B cell (primary cell): ENCODE measurements around the gene RAI2. TPM values are rescaled to one million over a fixed set of nuclear protein-coding genes. Genes with fewer than 3 reads are reported as not detected.

ENCODE experiments used
- ATAC-seq: fragments of 200-7000 bp; cut with Tn5 transposase; one replicate; pipeline ENCODE4 v1.10.0; 2021; ENCODE audit warnings: low read depth, mild to moderate bottlenecking, moderate number of reproducible peaks, moderate library complexity
- CTCF ChIA-PET: fragments of 350-600 bp; sonication (Branson Sonifier 250); formaldehyde crosslinking; loops from one replicate; lab custom pipeline; 2021; ENCODE audit warnings: antibody characterized with exemption, inconsistent platforms; lab: Charles Lee
- POLR2A ChIA-PET: fragments of 350-600 bp; sonication (Branson Sonifier 250); formaldehyde crosslinking; loops from one replicate; lab custom pipeline; 2021; ENCODE audit warnings: antibody characterized with exemption; lab: Charles Lee
- DNase-seq: peaks from one replicate; pipeline ENCODE4 v3.0.0; 2013
- H2AFZ ChIP-seq: 2 replicates; pipeline ENCODE4 v1.6.1; 2012; ENCODE audit warnings: mild to moderate bottlenecking, low read depth, low read length; ENCODE audit not compliant: insufficient read depth, poor library complexity, severe bottlenecking
- H3K27ac ChIP-seq, 2 donors: 1 replicate in 1 of 2; 2 replicates in 1 of 2; pipeline ENCODE4 v1.5.1; 2012 to 2013; ENCODE audit warnings: low read length in 2 of 2, mild to moderate bottlenecking in 2 of 2, moderate library complexity in 1 of 2
- H3K27me3 ChIP-seq, 4 experiments: fragments of 200-600 bp in 1 of 4; sonication (generic) in 1 of 4; replicated peaks in 1 of 4; 1 replicate in 2 of 4; 2 replicates in 2 of 4; pipeline versions ENCODE4 v1.6.1 to v1.7.0; 2013 to 2016; ENCODE audit warnings: low read length in 3 of 4, mild to moderate bottlenecking in 2 of 4, mixed read lengths in 1 of 4, moderate library complexity in 1 of 4; ENCODE audit not compliant: insufficient read depth in 4 of 4, control insufficient read depth in 3 of 4; ENCODE audit errors: control extremely low read depth in 1 of 4
- H3K36me3 ChIP-seq, 2 experiments: replicated peaks in 1 of 2; 1 replicate in 1 of 2; 2 replicates in 1 of 2; pipeline versions ENCODE4 v1.6.1 to v1.7.1; 2013; ENCODE audit warnings: low read length in 1 of 2; ENCODE audit not compliant: insufficient read depth in 2 of 2, control insufficient read depth in 1 of 2; ENCODE audit errors: control extremely low read depth in 1 of 2, extremely low read depth in 1 of 2
- H3K4me1 ChIP-seq, 2 donors: fragments of 200-600 bp in 1 of 2; sonication (generic) in 1 of 2; 1 replicate in 1 of 2; 2 replicates in 1 of 2; pipeline versions ENCODE4 v1.5.1 to v1.6.1; 2013 to 2017; ENCODE audit warnings: low read length in 2 of 2; ENCODE audit not compliant: control insufficient read depth in 2 of 2, insufficient read depth in 2 of 2
- H3K4me2 ChIP-seq: replicated peaks from 2 replicates; pipeline ENCODE3; 2012; ENCODE audit warnings: mild to moderate bottlenecking, low read depth, low read length; ENCODE audit not compliant: poor library complexity, severe bottlenecking
- H3K4me3 ChIP-seq, 5 experiments: fragments of 200-600 bp in 1 of 5; sonication (generic) in 1 of 5; 1 replicate in 3 of 5; 2 replicates in 2 of 5; pipeline versions ENCODE4 v1.5.1 to v1.7.0; 2011 to 2016; ENCODE audit warnings: low read length in 4 of 5, mild to moderate bottlenecking in 4 of 5, low read depth in 2 of 5, control low read depth in 1 of 5, moderate library complexity in 1 of 5; ENCODE audit not compliant: insufficient read depth in 1 of 5; ENCODE audit errors: control extremely low read depth in 1 of 5, extremely low read depth in 1 of 5
- H3K79me2 ChIP-seq: fragments of 200-600 bp; sonication (generic); one replicate; pipeline ENCODE4 v1.6.0; 2016; ENCODE audit warnings: low read length; ENCODE audit not compliant: control insufficient read depth, insufficient read depth
- H3K9ac ChIP-seq: fragments of 200-600 bp; sonication (generic); 2 replicates; pipeline ENCODE4 v1.6.1; 2017; ENCODE audit warnings: mild to moderate bottlenecking, low read length, moderate library complexity
- H3K9me3 ChIP-seq, 3 donors: one replicate each; pipeline versions ENCODE4 v1.6.1 to v1.7.1; 2013; ENCODE audit warnings: low read length in 2 of 3; ENCODE audit not compliant: control insufficient read depth in 2 of 3, insufficient read depth in 1 of 3; ENCODE audit errors: control extremely low read depth in 1 of 3
- H4K20me1 ChIP-seq: 2 replicates; pipeline ENCODE4 v1.6.0; 2012; ENCODE audit warnings: mild to moderate bottlenecking, low read length; ENCODE audit not compliant: insufficient read depth, control insufficient read depth, poor library complexity, severe bottlenecking
- H3K27ac Mint-ChIP-seq: one replicate; pipeline ENCODE4 v1.8.0; 2021; ENCODE audit warnings: mixed read lengths
- H3K27me3 Mint-ChIP-seq: one replicate; pipeline ENCODE4 v1.8.0; 2021; ENCODE audit warnings: mixed read lengths
- H3K4me1 Mint-ChIP-seq: one replicate; pipeline ENCODE4 v1.8.0; 2021; ENCODE audit warnings: mixed read lengths
- H3K4me3 Mint-ChIP-seq: one replicate; pipeline ENCODE4 v1.8.0; 2021; ENCODE audit warnings: mixed read lengths
- H3K9me3 Mint-ChIP-seq: one replicate; pipeline ENCODE4 v1.8.0; 2022; ENCODE audit warnings: mixed read lengths; ENCODE audit not compliant: insufficient read depth
- EZH2 ChIP-seq: IDR thresholded peaks from 2 replicates; pipeline ENCODE4 v1.6.1; 2012; ENCODE audit warnings: borderline replicate concordance, low read depth, mild to moderate bottlenecking, moderate library complexity, low read length; ENCODE audit not compliant: insufficient read depth, poor library complexity, severe bottlenecking
- WGBS: methylation state at CpG from one replicate; pipeline ENCODE4 v1.1.5; 2013; ENCODE audit warnings: missing lambda C conversion rate; ENCODE audit not compliant: insufficient coverage; 5-methylcytosine and 5-hydroxymethylcytosine counted together
- intact Hi-C: fragments of 100-400 bp; cut with micrococcal nuclease; formaldehyde crosslinking; loops from one replicate; pipeline ENCODE4 v1.10.0; 2022
- polyA plus RNA-seq: library from polyadenylated mRNA; depleted of rRNA; stranded (reverse); fragments of >200 nt; gene quantifications from 2 replicates; pipeline ENCODE4 v1.2.3, GENCODE V29; 2012
- total RNA-seq, 2 donors: library from RNA; stranded (reverse); fragments of 120-200 nt in 1 of 2; gene quantifications; 1 replicate in 1 of 2; 2 replicates in 1 of 2; pipeline versions ENCODE4 v1.2.3 to v1.2.4, GENCODE V29; 2013 to 2022
- TF ChIP-seq, protein P1 (sequence below): fragments of 200-600 bp; IDR thresholded peaks from one replicate; pipeline ENCODE4 v1.8.0; 2022; ENCODE audit warnings: antibody characterized with exemption, mild to moderate bottlenecking

Gene RAI2
- total and polyA plus RNA-seq, 2 donors (not counting 1 experiment from before 2014, with no cell fraction given), result not detected

DNA sequence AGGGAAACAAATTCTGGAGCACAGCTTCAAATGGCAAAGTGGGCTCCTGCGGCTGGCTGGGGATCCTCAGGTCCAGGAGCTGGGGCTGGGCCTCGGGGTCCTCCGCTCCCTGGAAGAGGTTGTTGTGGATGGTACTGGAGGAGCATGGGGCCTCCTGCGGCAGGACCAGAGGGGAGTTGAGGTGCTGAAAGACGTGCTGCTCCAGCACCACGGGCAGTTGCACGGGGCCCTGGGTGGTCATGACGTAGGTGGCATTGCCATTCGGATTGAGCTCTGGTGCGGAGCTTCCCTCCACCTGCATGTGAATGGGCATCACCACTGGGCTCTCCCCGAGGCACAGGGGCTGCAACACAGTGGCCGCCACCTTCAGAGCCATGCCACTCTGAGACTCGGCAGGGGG, 59.7 kb downstream of the RAI2 start:
- H3K79me2 ChIP-seq, result no peaks in the 10 kb centered on the region
- no peaks in the 10 kb centered on the region for H3K4me1 ChIP-seq
- no peak for DNase-seq
- Mint-ChIP-seq H3K4me1 (no peaks in the 10 kb centered on the region), H3K4me3 (no peak overlapping the region), H3K9me3 (no peaks in the 10 kb centered on the region), H3K27ac (no peak overlapping the region), H3K27me3 (peaks cover 5% of the 10 kb centered on the region)
- no peaks in the 10 kb centered on the region for H3K9me3 ChIP-seq
- no peaks in the 10 kb centered on the region for H3K36me3 ChIP-seq
- no peak for ATAC-seq
- POLR2A ChIA-PET, result no interaction called here
- H3K27ac ChIP-seq, result no peak overlapping the region
- H3K4me2 ChIP-seq, result no peak overlapping the region
- no peaks in the 10 kb centered on the region for H4K20me1 ChIP-seq
- H3K4me3 ChIP-seq, result no peak overlapping the region
- H3K9ac ChIP-seq, result no peak overlapping the region
- CTCF ChIA-PET, result no interaction called here
- TF ChIP-seq, protein P1, sequence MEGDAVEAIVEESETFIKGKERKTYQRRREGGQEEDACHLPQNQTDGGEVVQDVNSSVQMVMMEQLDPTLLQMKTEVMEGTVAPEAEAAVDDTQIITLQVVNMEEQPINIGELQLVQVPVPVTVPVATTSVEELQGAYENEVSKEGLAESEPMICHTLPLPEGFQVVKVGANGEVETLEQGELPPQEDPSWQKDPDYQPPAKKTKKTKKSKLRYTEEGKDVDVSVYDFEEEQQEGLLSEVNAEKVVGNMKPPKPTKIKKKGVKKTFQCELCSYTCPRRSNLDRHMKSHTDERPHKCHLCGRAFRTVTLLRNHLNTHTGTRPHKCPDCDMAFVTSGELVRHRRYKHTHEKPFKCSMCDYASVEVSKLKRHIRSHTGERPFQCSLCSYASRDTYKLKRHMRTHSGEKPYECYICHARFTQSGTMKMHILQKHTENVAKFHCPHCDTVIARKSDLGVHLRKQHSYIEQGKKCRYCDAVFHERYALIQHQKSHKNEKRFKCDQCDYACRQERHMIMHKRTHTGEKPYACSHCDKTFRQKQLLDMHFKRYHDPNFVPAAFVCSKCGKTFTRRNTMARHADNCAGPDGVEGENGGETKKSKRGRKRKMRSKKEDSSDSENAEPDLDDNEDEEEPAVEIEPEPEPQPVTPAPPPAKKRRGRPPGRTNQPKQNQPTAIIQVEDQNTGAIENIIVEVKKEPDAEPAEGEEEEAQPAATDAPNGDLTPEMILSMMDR, result no peak
- no peak for TF ChIP-seq EZH2
- H2AFZ ChIP-seq, result no peak overlapping the region
- intact Hi-C loops, result no loop called here
- H3K27me3 ChIP-seq, result no peaks in the 10 kb centered on the region
- WGBS, result 96% methylated on average over 8 of the region's 13 CpGs

DNA sequence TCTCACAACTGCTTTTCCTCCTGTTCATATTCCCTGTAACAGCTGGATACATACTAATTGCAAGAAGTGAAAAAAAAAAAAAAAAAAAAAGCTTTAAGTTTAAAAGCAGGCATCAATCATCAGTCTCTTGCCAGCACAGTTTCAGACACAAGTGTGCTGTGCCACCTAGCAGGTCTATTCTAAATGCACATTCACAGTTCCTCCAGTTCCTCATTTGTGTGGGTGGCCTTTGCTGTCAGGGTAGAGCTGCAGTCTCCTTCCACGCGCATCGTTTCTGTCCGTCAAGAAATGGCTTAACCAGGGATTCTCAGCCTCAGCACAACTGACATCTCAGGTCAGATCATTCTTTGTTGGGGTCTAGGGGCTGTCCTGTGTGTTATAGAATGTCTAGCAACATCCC, 62.2 kb downstream of the RAI2 start:
- H3K27me3 ChIP-seq, result no peaks in the 10 kb centered on the region
- WGBS, result no CpG with 5 or more reads among the region's 4 CpGs
- no peak for ATAC-seq
- Mint-ChIP-seq H3K9me3 (no peaks in the 10 kb centered on the region), H3K4me1 (no peaks in the 10 kb centered on the region), H3K27me3 (peaks cover 5% of the 10 kb centered on the region), H3K4me3 (no peak overlapping the region), H3K27ac (no peak overlapping the region)
- no peak overlapping the region for H3K4me2 ChIP-seq
- H3K4me3 ChIP-seq, result no peak overlapping the region
- no peaks in the 10 kb centered on the region for H3K79me2 ChIP-seq
- no peaks in the 10 kb centered on the region for H3K4me1 ChIP-seq
- TF ChIP-seq, protein P1, result no peak
- TF ChIP-seq EZH2, result no peak
- CTCF ChIA-PET, result no interaction called here
- no peaks in the 10 kb centered on the region for H3K36me3 ChIP-seq
- no peak for DNase-seq
- intact Hi-C loops, result no loop called here
- no peak overlapping the region for H2AFZ ChIP-seq
- POLR2A ChIA-PET, result no interaction called here
- H3K9me3 ChIP-seq, result no peaks in the 10 kb centered on the region
- no peak overlapping the region for H3K9ac ChIP-seq
- no peaks in the 10 kb centered on the region for H4K20me1 ChIP-seq
- no peak overlapping the region for H3K27ac ChIP-seq
